WTC11 (cell line): ENCODE results near the gene ARHGAP28.

Experiments used
- CTCF ChIP-seq: fragments of 200-600 bp; IDR thresholded peaks from 2 replicates; pipeline ENCODE4 v1.8.0; 2022; ENCODE audit warnings: antibody characterized with exemption
- ELF4 ChIP-seq: sonication (generic); formaldehyde crosslinking; IDR thresholded peaks from 2 replicates; pipeline ENCODE4 v1.8.1; 2022; ENCODE audit warnings: low read depth, mild to moderate bottlenecking, moderate library complexity, missing genetic modification reagents
- JUN ChIP-seq: sonication (generic); formaldehyde crosslinking; IDR thresholded peaks from 2 replicates; pipeline ENCODE4 v1.8.0; 2023; ENCODE audit warnings: mild to moderate bottlenecking, missing genetic modification reagents
- NR2C2 ChIP-seq: sonication (generic); formaldehyde crosslinking; IDR thresholded peaks from 2 replicates; pipeline ENCODE4 v1.8.0; 2022; ENCODE audit warnings: mild to moderate bottlenecking, missing genetic modification reagents
- PRDM15 ChIP-seq: sonication (generic); formaldehyde crosslinking; IDR thresholded peaks from 2 replicates; pipeline ENCODE4 v1.8.0; 2022; ENCODE audit warnings: missing genetic modification reagents
- SMAD3 ChIP-seq: sonication (generic); formaldehyde crosslinking; IDR thresholded peaks from 2 replicates; pipeline ENCODE4 v1.8.0; 2022; ENCODE audit warnings: missing genetic modification reagents, mild to moderate bottlenecking, borderline replicate concordance
- SMAD4 ChIP-seq: sonication (generic); formaldehyde crosslinking; IDR thresholded peaks from 2 replicates; pipeline ENCODE4 v1.8.0; 2022; ENCODE audit warnings: mild to moderate bottlenecking, missing genetic modification reagents
- USF2 ChIP-seq: sonication (generic); formaldehyde crosslinking; IDR thresholded peaks from 2 replicates; pipeline ENCODE4 v1.8.1; 2023; ENCODE audit warnings: mild to moderate bottlenecking, missing genetic modification reagents, moderate library complexity

- TF ChIP-seq CTCF (no peak), NR2C2 (no peak), PRDM15 (no peak), SMAD4 (CRISPR knock-in tag) (no peak), SMAD3 (CRISPR knock-in tag) (no peak), USF2 (CRISPR knock-in tag) (no peak), JUN (CRISPR knock-in tag) (no peak), ELF4 (CRISPR knock-in tag) (no peak)
Measured at GRCh38 chr18:6962571-6963451, 233.3 kb downstream of the ARHGAP28 start.
